ENCODE results near the gene OXTR.

DNA sequence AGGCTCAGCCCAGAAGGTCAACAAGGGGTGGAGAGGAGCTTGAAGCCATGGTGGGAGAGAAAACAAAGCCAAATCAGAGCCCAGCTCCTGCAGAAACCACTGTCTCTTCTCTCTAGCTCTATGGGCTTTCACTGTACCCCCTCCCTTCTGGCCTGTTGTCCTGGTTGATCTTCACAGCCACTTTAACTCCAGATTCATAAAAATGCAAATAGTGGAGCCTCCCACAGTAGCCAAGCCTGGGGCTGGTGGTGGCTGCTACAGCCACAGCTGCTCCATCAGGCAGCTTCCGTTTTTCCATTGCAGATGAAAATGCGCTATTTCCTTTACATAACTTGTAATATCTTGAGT, 56.5 kb downstream of the OXTR start:
- no peak for TF ChIP-seq POLR2A (IDR thresholded peaks at IDR 0.05; ENCODE audit: low read length)
- no peak for TF ChIP-seq GATA1 (IDR thresholded peaks at IDR 0.05; ENCODE audit: low read depth, low read length)
